Fibroblast of lung (primary cell): ENCODE results near the gene ST6GALNAC3.

Experiments
- CTCF ChIP-seq, 2 donors: IDR thresholded peaks in 1 of 2; conservative IDR thresholded peaks in 1 of 2; 1 replicate in 1 of 2; 2 replicates in 1 of 2; pipeline ENCODE4 v1.5.1; 2011 to 2012; ENCODE audit warnings: low read length in 2 of 2, control low read depth in 1 of 2, inconsistent platforms in 1 of 2, low read depth in 1 of 2, mild to moderate bottlenecking in 1 of 2
- EZH2 ChIP-seq: IDR thresholded peaks from 2 replicates; pipeline ENCODE4 v1.5.1; 2012; ENCODE audit warnings: low read length, control low read depth, mild to moderate bottlenecking; ENCODE audit errors: missing control alignments

DNA sequence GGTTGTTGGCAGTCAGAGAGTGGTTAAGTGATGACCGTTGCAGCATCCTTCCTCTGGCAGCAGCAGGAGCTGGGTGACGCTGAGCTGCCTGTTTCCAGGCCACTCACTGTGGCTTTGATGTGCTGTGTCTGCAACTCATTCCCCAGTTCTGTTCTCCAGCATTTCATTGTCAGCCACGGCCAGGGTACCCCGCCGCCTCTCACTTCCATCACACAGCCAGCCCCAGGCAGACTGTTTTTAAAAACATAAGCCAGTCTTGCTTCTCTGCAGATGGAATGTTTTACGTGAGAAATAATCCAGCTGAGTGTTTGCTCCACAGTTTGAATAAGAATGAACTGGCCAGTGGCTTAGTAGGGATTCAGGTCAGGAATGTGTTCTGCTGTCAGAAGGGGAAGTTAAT, 21.5 kb upstream of the ST6GALNAC3 start:
- TF ChIP-seq EZH2: no peak
- no peak for TF ChIP-seq CTCF (conservative IDR thresholded peaks at IDR 0.05 in 1 of 2, IDR thresholded peaks at IDR 0.05 in 1 of 2; ENCODE audit: low read depth in 1 of 2, low read length in 2 of 2)
